ENCODE data around the gene LRMDA.

LRMDA gene

DNA sequence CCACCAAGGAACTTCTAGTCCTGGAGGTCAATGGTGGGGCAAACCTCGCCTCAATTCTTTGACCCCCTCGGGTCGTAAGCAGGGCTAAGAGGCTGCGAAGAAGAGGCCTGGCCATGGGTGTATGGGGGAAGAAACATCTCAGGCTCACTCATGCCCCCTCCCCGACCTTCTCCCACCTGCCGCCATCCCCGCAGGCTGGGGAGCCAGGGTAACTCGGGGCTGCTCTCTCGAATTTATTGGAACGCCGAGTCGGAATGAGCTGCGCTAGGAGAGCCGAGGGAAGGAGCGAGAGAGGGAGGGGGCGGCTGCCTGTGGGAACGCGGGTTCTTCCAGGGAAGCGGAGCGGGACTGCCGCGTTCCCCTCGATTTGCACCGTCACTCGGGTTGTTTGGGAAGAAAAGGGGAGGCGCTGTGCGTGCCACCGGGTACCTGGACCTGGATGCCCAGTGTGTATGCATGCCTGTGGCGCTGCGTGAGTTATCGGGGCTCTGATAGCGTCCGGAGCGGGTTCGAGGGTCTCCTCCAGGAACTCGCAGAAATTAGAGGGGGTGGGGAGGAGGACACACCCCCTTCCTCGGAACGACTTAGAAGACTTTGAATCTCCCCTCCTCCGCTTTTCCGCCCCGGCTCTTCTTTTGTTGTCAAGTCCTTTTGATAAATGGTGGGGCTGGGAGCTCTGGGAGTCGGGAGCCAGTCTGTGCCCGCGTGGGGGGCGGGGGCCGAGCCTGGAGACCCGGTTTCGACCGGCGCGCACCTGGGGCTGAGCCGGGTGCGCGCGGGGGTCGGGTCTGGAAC, 28.1 kb upstream of the LRMDA start (continued):
- TF ChIP-seq PRDM2 (tag by site-specific recombination; IDR thresholded peaks at IDR 0.05; ENCODE audit: borderline replicate concordance) (no peak), ZNF600 (tag by site-specific recombination; IDR thresholded peaks at IDR 0.05) (peak; percentile 54), ZNF501 (tag by site-specific recombination; IDR thresholded peaks at IDR 0.05) (no peak), ZNF274 (IDR thresholded peaks at IDR 0.05; ENCODE audit: low read length) (no peak), ZNF274 (tag by site-specific recombination; IDR thresholded peaks at IDR 0.05; ENCODE audit: borderline replicate concordance) (no peak), HOXC10 (CRISPR knock-in tag; IDR thresholded peaks at IDR 0.05) (no peak), ZNF704 (tag by site-specific recombination; IDR thresholded peaks at IDR 0.05) (no peak), ZNF76 (tag by site-specific recombination; IDR thresholded peaks at IDR 0.05; ENCODE audit: borderline replicate concordance, low read depth) (peak; percentile 47; the same call in 1 of the 2 replicates), ZBTB49 (tag by site-specific recombination; IDR thresholded peaks at IDR 0.05; ENCODE audit: low read depth) (no peak), FEZF1 (tag by site-specific recombination; IDR thresholded peaks at IDR 0.05) (0 out of 2 replicates have a peak, but pooled peaks have one; percentile 4), SCRT2 (tag by site-specific recombination; IDR thresholded peaks at IDR 0.05) (no peak), ZNF514 (tag by site-specific recombination; IDR thresholded peaks at IDR 0.05) (no peak), CTCF (tag by site-specific recombination; IDR thresholded peaks at IDR 0.05) (peak; percentile 57), SP7 (tag by site-specific recombination; IDR thresholded peaks at IDR 0.05) (peak; percentile 43; the same call in 1 of the 2 replicates), ZNF510 (tag by site-specific recombination; IDR thresholded peaks at IDR 0.05; ENCODE audit: insufficient replicate concordance) (no peak), ZNF19 (tag by site-specific recombination; IDR thresholded peaks at IDR 0.05; ENCODE audit: low read depth) (peak; percentile 53; the same call in 1 of the 2 replicates), ZBTB8A (tag by site-specific recombination; IDR thresholded peaks at IDR 0.05) (no peak), ZNF785 (tag by site-specific recombination; IDR thresholded peaks at IDR 0.05) (no peak), ZNF184 (tag by site-specific recombination; IDR thresholded peaks at IDR 0.05) (no peak), ZFP3 (tag by site-specific recombination; IDR thresholded peaks at IDR 0.05; ENCODE audit: low read depth) (no peak), ZNF202 (tag by site-specific recombination; IDR thresholded peaks at IDR 0.05; ENCODE audit: borderline replicate concordance) (no peak), ZNF548 (tag by site-specific recombination; IDR thresholded peaks at IDR 0.05) (no peak), ZNF701 (tag by site-specific recombination; IDR thresholded peaks at IDR 0.05) (no peak)
- TF ChIP-seq, protein P1, sequence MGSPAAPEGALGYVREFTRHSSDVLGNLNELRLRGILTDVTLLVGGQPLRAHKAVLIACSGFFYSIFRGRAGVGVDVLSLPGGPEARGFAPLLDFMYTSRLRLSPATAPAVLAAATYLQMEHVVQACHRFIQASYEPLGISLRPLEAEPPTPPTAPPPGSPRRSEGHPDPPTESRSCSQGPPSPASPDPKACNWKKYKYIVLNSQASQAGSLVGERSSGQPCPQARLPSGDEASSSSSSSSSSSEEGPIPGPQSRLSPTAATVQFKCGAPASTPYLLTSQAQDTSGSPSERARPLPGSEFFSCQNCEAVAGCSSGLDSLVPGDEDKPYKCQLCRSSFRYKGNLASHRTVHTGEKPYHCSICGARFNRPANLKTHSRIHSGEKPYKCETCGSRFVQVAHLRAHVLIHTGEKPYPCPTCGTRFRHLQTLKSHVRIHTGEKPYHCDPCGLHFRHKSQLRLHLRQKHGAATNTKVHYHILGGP (tag by site-specific recombination; IDR thresholded peaks at IDR 0.05) = no peak
- TF ChIP-seq, protein P2, sequence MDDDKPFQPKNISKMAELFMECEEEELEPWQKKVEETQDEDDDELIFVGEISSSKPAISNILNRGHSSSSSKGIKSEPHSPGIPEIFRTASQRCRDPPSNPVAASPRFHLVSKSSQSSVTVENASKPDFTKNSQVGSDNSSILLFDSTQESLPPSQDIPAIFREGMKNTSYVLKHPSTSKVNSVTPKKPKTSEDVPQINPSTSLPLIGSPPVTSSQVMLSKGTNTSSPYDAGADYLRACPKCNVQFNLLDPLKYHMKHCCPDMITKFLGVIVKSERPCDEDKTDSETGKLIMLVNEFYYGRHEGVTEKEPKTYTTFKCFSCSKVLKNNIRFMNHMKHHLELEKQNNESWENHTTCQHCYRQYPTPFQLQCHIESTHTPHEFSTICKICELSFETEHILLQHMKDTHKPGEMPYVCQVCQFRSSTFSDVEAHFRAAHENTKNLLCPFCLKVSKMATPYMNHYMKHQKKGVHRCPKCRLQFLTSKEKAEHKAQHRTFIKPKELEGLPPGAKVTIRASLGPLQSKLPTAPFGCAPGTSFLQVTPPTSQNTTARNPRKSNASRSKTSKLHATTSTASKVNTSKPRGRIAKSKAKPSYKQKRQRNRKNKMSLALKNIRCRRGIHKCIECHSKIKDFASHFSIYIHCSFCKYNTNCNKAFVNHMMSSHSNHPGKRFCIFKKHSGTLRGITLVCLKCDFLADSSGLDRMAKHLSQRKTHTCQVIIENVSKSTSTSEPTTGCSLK (tag by site-specific recombination; IDR thresholded peaks at IDR 0.05) = no peak
